Iris pigment epithelial cell (primary cell): Measurements from ENCODE around the gene ELAC1.
A peak's percentile ranks its signal among the peaks of the same experiment; 100 is the strongest.
"Not testable (repeated sequence)": the region's sequence is repeated elsewhere in the genome, so short reads cannot be mapped to it uniquely, and the experiment has no call there.

Experiments used
- DNase-seq: peaks from one replicate; pipeline ENCODE4 v3.0.0-alpha.2; 2011; ENCODE audit warnings: low read depth

Gene ELAC1

GRCh38 chr18:50973367-50974126 is 5.7 kb downstream of the ELAC1 start:
- peak; percentile 68 for DNase-seq

DNA sequence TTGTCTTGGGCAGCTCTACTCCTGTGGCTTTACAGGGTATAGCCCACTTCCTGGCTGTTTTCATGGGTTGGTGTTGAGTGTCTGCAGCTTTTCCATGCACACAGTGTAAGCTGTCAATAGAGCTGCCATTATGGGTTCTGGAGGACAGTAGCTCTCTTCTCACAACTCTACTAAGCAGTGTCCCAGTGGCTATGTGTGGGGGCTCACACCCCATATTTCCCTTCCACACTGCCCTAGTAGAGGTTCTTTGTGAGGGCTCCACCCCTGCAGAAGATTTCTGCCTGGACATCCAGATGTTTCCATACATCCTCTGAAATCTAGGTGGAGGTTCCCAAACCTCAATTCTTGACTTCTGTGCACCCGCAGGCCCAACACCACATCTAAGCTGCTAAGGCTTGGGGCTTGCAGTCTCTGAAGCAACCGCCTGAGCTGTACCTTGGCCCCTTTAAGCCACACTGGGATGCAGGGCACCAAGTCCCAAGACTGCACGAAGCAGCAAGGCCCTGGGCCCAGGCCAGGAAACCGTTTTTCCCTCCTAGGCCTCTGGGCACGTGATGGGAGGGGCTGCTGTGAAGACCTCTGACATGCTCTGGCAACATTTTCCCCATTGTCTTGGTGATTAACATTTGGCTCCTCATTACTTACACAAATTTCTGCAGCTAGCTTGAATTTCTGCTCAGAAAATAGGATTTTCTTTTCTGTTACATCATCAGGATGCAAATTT is 9.4 kb downstream of the ELAC1 start:
- DNase-seq, result no peak

DNA sequence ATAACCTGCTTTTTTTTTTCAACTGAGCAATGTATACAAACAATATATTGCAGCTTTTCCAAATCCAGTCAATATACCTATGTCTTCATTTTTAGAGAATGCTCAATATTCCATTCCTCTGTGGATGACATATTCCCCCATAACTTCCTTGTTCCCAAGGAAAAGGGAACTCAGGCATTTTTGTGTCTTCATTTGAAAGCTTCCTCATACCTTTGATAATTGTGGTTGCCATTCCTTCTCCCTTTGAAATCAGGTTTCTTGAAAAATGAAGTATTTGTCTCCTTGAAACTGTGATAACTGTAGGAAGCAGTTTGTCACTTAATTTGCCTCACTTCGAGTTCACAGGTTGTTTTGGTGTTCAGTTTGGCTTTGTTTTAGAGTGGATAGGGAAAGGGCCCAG is 13.5 kb downstream of the ELAC1 start:
- no peak for DNase-seq

DNA sequence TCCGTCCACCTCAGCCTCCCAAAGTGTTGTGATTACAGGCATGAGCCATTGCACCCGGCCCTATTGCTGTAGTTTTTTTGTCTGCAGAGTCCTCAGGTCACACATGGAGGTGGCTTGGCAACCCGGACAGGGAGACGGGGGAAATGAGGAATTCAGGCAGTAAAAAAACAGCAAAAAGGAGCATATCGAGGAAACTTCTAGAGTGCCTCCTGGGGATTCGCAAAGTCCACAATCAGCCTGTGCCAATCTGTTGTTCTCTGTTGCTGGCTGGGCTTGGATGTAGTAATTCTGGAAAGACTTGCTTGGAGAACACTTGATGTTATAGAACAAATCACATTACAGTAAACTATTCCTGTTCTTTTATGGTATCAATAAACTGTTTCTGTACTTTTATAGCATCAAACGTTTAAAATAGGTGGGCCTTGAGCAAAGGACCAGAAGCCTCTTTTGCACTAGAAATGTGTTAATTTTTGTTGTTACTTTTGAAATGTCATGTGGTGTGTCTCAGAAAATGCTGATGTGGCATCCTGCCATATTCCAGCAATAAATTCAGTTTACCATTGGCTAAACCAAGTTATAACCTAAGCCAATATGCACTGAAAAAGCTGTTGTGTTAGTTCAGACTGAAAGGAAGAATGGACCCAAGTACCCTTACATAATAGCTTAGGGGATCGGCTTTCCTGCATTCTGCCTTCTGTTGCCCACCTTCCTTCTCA is 14.4 kb downstream of the ELAC1 start:
- DNase-seq, result no peak

DNA sequence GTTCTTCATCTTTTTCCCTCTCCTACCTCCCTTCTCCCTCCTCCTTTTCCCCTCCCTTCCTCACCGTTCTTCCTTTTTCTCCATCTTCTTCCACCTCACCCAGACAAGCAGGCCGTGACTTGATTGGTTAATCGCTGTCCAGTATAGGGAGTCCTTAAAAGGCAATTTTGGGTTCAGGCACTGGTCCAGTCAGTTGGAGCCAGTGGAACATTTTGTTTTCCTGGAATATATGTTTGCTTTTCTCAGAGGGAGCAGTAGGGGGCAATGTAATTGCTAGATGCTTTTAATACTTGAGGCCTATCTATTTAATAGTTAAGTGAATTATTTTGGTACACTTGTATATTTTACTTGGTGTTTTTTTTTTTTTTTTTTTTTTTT is 15.0 kb downstream of the ELAC1 start:
- peak; percentile 23 for DNase-seq

GRCh38 chr18:50986360-50987087 is 18.7 kb downstream of the ELAC1 start:
- peak; percentile 23 for DNase-seq

- no peak for DNase-seq
Observed at GRCh38 chr18:50987261-50987660, 19.4 kb downstream of the ELAC1 start.

GRCh38 chr18:50989711-50990110 is 21.9 kb downstream of the ELAC1 start:
- DNase-seq, result no peak

GRCh38 chr18:50992351-50992762 is 24.5 kb downstream of the ELAC1 start:
- no peak for DNase-seq

GRCh38 chr18:50994031-50994430 is 26.2 kb downstream of the ELAC1 start:
- no peak for DNase-seq

GRCh38 chr18:51003174-51003573 is 35.3 kb downstream of the ELAC1 start:
- not testable (repeated sequence) for DNase-seq

- DNase-seq, result no peak
Observed at GRCh38 chr18:51006061-51006818, 38.4 kb downstream of the ELAC1 start.

GRCh38 chr18:51006948-51007789 is 39.3 kb downstream of the ELAC1 start:
- no peak for DNase-seq

DNA sequence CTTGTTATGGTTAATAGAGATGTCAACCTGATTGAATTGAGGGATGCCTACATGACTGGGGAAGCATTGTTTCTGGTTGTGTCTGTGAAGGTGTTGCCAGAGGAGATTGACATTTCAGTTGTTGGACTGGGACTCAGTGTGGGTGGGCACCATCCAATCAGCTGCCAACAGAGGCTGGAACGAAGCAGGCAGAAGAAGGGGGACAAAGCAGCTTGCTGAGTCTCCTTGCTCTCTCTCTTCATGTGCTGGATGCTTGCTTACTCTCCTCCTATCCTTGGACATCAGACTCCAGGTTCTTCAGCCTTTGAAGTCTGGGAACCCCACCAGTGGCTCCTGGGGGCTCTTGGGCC is 39.9 kb downstream of the ELAC1 start:
- DNase-seq, result no peak

DNA sequence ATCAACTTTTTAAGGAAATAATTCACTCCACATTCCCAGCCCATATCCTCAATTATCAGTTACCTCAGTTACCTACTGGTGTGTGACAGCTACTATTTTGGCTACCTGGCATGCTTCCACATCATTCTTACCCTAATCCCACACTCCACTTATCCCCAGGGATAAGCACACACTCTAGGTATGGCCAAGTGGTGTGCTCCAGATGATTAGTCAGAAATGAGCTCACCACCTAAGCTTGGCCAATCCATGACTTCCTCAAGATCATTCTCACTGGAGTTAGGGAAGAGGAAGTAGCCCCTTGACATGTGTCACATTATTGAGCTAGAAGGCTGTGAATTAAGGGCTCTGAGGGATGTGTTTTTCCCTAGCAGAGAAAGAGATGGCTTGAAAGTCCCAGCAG is 41.2 kb downstream of the ELAC1 start:
- DNase-seq, result peak; percentile 8

- DNase-seq, result no peak
Observed at GRCh38 chr18:51010218-51010617, 42.4 kb downstream of the ELAC1 start.

- no peak for DNase-seq
Observed at GRCh38 chr18:51011709-51012108, 43.9 kb downstream of the ELAC1 start.

- DNase-seq, result no peak
Observed at GRCh38 chr18:51012441-51012840, 44.6 kb downstream of the ELAC1 start.

DNA sequence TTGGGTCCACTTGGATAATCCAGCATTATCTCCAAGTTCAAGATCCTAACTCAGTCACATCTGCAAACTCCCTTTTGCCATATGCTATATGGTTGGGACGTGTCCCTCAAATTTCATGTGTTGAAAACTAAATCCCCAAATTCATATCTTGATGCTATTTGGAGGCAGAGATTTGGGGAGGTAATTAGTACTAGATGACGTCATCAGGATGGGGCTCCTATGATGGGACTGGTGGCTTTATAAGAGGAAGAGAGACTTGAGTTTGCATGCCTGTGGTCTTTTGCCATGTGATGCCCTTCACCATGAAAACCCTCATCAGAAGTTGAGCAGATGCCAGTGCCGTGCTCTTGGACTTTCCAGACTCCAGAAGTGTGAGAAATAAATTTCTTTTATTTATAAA is 45.4 kb downstream of the ELAC1 start:
- no peak for DNase-seq

GRCh38 chr18:51017140-51017879 is 49.5 kb downstream of the ELAC1 start:
- DNase-seq, result no peak
